K562 (cell line): ENCODE results near the gene DCAF10. TPM values are rescaled to one million over a fixed set of nuclear protein-coding genes. Genes with fewer than 3 reads are reported as not detected.

Experiments used
- polyA plus RNA-seq, 8 experiments: library from polyadenylated mRNA; depleted of rRNA in 4 of 8; stranded (reverse) in 5 of 8; unstranded in 3 of 8; fragments of >200 nt; fragmentation: Nextera tagmentation in 2 of 8; fragmentation: Illumina TruSeq in 1 of 8; extraction: Ambion mirVana in 2 of 8; extraction: Trizol in 1 of 8; gene quantifications; 2 replicates each; pipeline versions ENCODE4 v1.2.1 to v1.2.3, GENCODE V29; 2011 to 2014; ENCODE audit warnings: inconsistent platforms in 1 of 8, missing spikeins in 1 of 8
- total RNA-seq, 7 experiments: library from RNA; depleted of rRNA in 6 of 7; stranded (reverse); fragments of >200 nt in 6 of 7; fragmentation: Illumina TruSeq in 2 of 7; extraction: Trizol in 2 of 7; gene quantifications; 2 replicates each; pipeline versions ENCODE4 v1.2.1 to v1.2.3, GENCODE V29; 2011 to 2021; ENCODE audit warnings: low replicate concordance in 1 of 7

Gene DCAF10
- total and polyA plus RNA-seq, 9 of the 15 experiments (the other 6 are each of a cell fraction or from before 2014, with no cell fraction given), result 6.8 to 40.1 (median 16.9) TPM

Other genes with a start within 250 kb of the DCAF10 start
- gene FBXO10, start 224.4 kb upstream of the DCAF10 start, total RNA-seq (2014; rRNA removed), result 5.4 and 8.2 TPM in 2 replicates
- 5.0 and 6.0 TPM in 2 replicates for gene FBXO10, start 224.4 kb upstream of the DCAF10 start, total RNA-seq (2014; rRNA removed; fragmentation: Illumina TruSeq; extraction: Trizol)
- 5.8 and 5.9 TPM in 2 replicates for gene FBXO10, start 224.4 kb upstream of the DCAF10 start, total RNA-seq (2015; rRNA removed; fragmentation: Illumina TruSeq; extraction: Trizol)
- 8.8 and 9.0 TPM in 2 replicates for gene FBXO10, start 224.4 kb upstream of the DCAF10 start, total RNA-seq (2021)
- gene FBXO10, start 224.4 kb upstream of the DCAF10 start, polyA plus RNA-seq (2011; rRNA removed), result 9.9 and 16.4 TPM in 2 replicates
- 8.8 and 9.6 TPM in 2 replicates for gene FBXO10, start 224.4 kb upstream of the DCAF10 start, polyA plus RNA-seq (2014; fragmentation: Illumina TruSeq; extraction: Trizol)
- gene FBXO10, start 224.4 kb upstream of the DCAF10 start, polyA plus RNA-seq (2014; fragmentation: Nextera tagmentation; extraction: Ambion mirVana), result 1 to 10 TPM in 1 of 2 experiments, under 1 TPM in 1; 0.84 to 1.4 TPM
- gene FBXO10, start 224.4 kb upstream of the DCAF10 start, polyA plus RNA-seq (2014; rRNA removed), result 7.5 and 8.1 TPM in 2 replicates
- 486 and 497 TPM in 2 replicates for gene TOMM5, start 208.2 kb upstream of the DCAF10 start, total RNA-seq (2014; rRNA removed)
- 432 and 435 TPM in 2 replicates for gene TOMM5, start 208.2 kb upstream of the DCAF10 start, total RNA-seq (2014; rRNA removed; fragmentation: Illumina TruSeq; extraction: Trizol)
- gene TOMM5, start 208.2 kb upstream of the DCAF10 start, total RNA-seq (2015; rRNA removed; fragmentation: Illumina TruSeq; extraction: Trizol), result 507 and 545 TPM in 2 replicates
- gene TOMM5, start 208.2 kb upstream of the DCAF10 start, total RNA-seq (2021), result 262 and 298 TPM in 2 replicates
- 324 and 496 TPM in 2 replicates for gene TOMM5, start 208.2 kb upstream of the DCAF10 start, polyA plus RNA-seq (2011; rRNA removed)
- gene TOMM5, start 208.2 kb upstream of the DCAF10 start, polyA plus RNA-seq (2014; fragmentation: Illumina TruSeq; extraction: Trizol), result 415 and 463 TPM in 2 replicates
- 1,000 to 10,000 TPM; 1,739 to 1,742 TPM for gene TOMM5, start 208.2 kb upstream of the DCAF10 start, polyA plus RNA-seq (2014; fragmentation: Nextera tagmentation; extraction: Ambion mirVana)
- gene TOMM5, start 208.2 kb upstream of the DCAF10 start, polyA plus RNA-seq (2014; rRNA removed), result 636 and 716 TPM in 2 replicates
- gene FRMPD1, start 149.8 kb upstream of the DCAF10 start, total RNA-seq (2014; rRNA removed), result not detected in 2 replicates
- gene FRMPD1, start 149.8 kb upstream of the DCAF10 start, total RNA-seq (2014; rRNA removed; fragmentation: Illumina TruSeq; extraction: Trizol), result not detected in 2 replicates
- gene FRMPD1, start 149.8 kb upstream of the DCAF10 start, total RNA-seq (2015; rRNA removed; fragmentation: Illumina TruSeq; extraction: Trizol), result not detected in 2 replicates
- gene FRMPD1, start 149.8 kb upstream of the DCAF10 start, total RNA-seq (2021), result not detected in 2 replicates
- gene FRMPD1, start 149.8 kb upstream of the DCAF10 start, polyA plus RNA-seq (2011; rRNA removed), result not detected in 2 replicates
- not detected in 2 replicates for gene FRMPD1, start 149.8 kb upstream of the DCAF10 start, polyA plus RNA-seq (2014; fragmentation: Illumina TruSeq; extraction: Trizol)
- gene FRMPD1, start 149.8 kb upstream of the DCAF10 start, polyA plus RNA-seq (2014; fragmentation: Nextera tagmentation; extraction: Ambion mirVana), result not detected
- not detected in 2 replicates for gene FRMPD1, start 149.8 kb upstream of the DCAF10 start, polyA plus RNA-seq (2014; rRNA removed)
- gene TRMT10B, start 47.0 kb upstream of the DCAF10 start, total RNA-seq (2014; rRNA removed), result 2.9 and 5.5 TPM in 2 replicates
- 7.4 and 8.7 TPM in 2 replicates for gene TRMT10B, start 47.0 kb upstream of the DCAF10 start, total RNA-seq (2014; rRNA removed; fragmentation: Illumina TruSeq; extraction: Trizol)
- gene TRMT10B, start 47.0 kb upstream of the DCAF10 start, total RNA-seq (2015; rRNA removed; fragmentation: Illumina TruSeq; extraction: Trizol), result 5.8 and 6.3 TPM in 2 replicates
- 5.7 and 6.4 TPM in 2 replicates for gene TRMT10B, start 47.0 kb upstream of the DCAF10 start, total RNA-seq (2021)
- gene TRMT10B, start 47.0 kb upstream of the DCAF10 start, polyA plus RNA-seq (2011; rRNA removed), result 6.9 and 7.7 TPM in 2 replicates
- 11.5 and 13.4 TPM in 2 replicates for gene TRMT10B, start 47.0 kb upstream of the DCAF10 start, polyA plus RNA-seq (2014; fragmentation: Illumina TruSeq; extraction: Trizol)
- gene TRMT10B, start 47.0 kb upstream of the DCAF10 start, polyA plus RNA-seq (2014; fragmentation: Nextera tagmentation; extraction: Ambion mirVana), result 10 to 100 TPM in 1 of 2 experiments, 1 to 10 TPM in 1; 7.0 to 10.4 TPM
- 8.0 and 9.3 TPM in 2 replicates for gene TRMT10B, start 47.0 kb upstream of the DCAF10 start, polyA plus RNA-seq (2014; rRNA removed)
- gene EXOSC3, start 15.7 kb upstream of the DCAF10 start, total RNA-seq (2014; rRNA removed), result 166 and 209 TPM in 2 replicates
- 130 and 137 TPM in 2 replicates for gene EXOSC3, start 15.7 kb upstream of the DCAF10 start, total RNA-seq (2014; rRNA removed; fragmentation: Illumina TruSeq; extraction: Trizol)
- 112 and 114 TPM in 2 replicates for gene EXOSC3, start 15.7 kb upstream of the DCAF10 start, total RNA-seq (2015; rRNA removed; fragmentation: Illumina TruSeq; extraction: Trizol)
- gene EXOSC3, start 15.7 kb upstream of the DCAF10 start, total RNA-seq (2021), result 146 and 151 TPM in 2 replicates
- gene EXOSC3, start 15.7 kb upstream of the DCAF10 start, polyA plus RNA-seq (2011; rRNA removed), result 50.1 and 85.4 TPM in 2 replicates
- gene EXOSC3, start 15.7 kb upstream of the DCAF10 start, polyA plus RNA-seq (2014; fragmentation: Illumina TruSeq; extraction: Trizol), result 79.3 and 90.4 TPM in 2 replicates
- gene EXOSC3, start 15.7 kb upstream of the DCAF10 start, polyA plus RNA-seq (2014; fragmentation: Nextera tagmentation; extraction: Ambion mirVana), result 10 to 100 TPM; 18.5 to 29.6 TPM
- gene EXOSC3, start 15.7 kb upstream of the DCAF10 start, polyA plus RNA-seq (2014; rRNA removed), result 215 and 266 TPM in 2 replicates
- 24.5 and 28.0 TPM in 2 replicates for gene SLC25A51, start 103.3 kb downstream of the DCAF10 start, total RNA-seq (2014; rRNA removed)
- 40.7 and 44.2 TPM in 2 replicates for gene SLC25A51, start 103.3 kb downstream of the DCAF10 start, total RNA-seq (2014; rRNA removed; fragmentation: Illumina TruSeq; extraction: Trizol)
- 39.3 and 39.5 TPM in 2 replicates for gene SLC25A51, start 103.3 kb downstream of the DCAF10 start, total RNA-seq (2015; rRNA removed; fragmentation: Illumina TruSeq; extraction: Trizol)
- gene SLC25A51, start 103.3 kb downstream of the DCAF10 start, total RNA-seq (2021), result 31.5 and 32.9 TPM in 2 replicates
- 30.6 and 37.0 TPM in 2 replicates for gene SLC25A51, start 103.3 kb downstream of the DCAF10 start, polyA plus RNA-seq (2011; rRNA removed)
- 23.2 and 23.5 TPM in 2 replicates for gene SLC25A51, start 103.3 kb downstream of the DCAF10 start, polyA plus RNA-seq (2014; fragmentation: Illumina TruSeq; extraction: Trizol)
- 10 to 100 TPM in 1 of 2 experiments, 1 to 10 TPM in 1; 9.1 to 10.6 TPM for gene SLC25A51, start 103.3 kb downstream of the DCAF10 start, polyA plus RNA-seq (2014; fragmentation: Nextera tagmentation; extraction: Ambion mirVana)
- 18.7 and 22.3 TPM in 2 replicates for gene SLC25A51, start 103.3 kb downstream of the DCAF10 start, polyA plus RNA-seq (2014; rRNA removed)